Body of pancreas (tissue), 4 donors: ENCODE data around the gene CLEC19A. TPM values are rescaled to one million over a fixed set of nuclear protein-coding genes. Genes with fewer than 3 reads are reported as not detected.

ENCODE experiments used
- ATAC-seq: fragments of 150-250 bp; one replicate; pipeline ENCODE4 v1.9.1; 2016
- DNase-seq, 4 donors: peaks; one replicate each; pipeline ENCODE4 v3.0.0-alpha.2; 2019
- H3K27ac ChIP-seq, 4 donors: fragments of 200-600 bp; sonication (generic); 1 replicate in 3 of 4; 2 replicates in 1 of 4; pipeline versions ENCODE4 v1.5.1 to v1.6.1; 2016 to 2019; ENCODE audit warnings: mild to moderate bottlenecking in 1 of 4, mixed read lengths in 1 of 4, moderate library complexity in 1 of 4
- H3K27me3 ChIP-seq, 2 donors: fragments of 200-600 bp; sonication (generic); one replicate each; pipeline ENCODE4 v1.6.0; 2016; ENCODE audit warnings: mild to moderate bottlenecking in 1 of 2
- H3K36me3 ChIP-seq, 2 donors: fragments of 200-600 bp; sonication (generic); replicated peaks in 1 of 2; 2 replicates each; pipeline ENCODE4 v1.5.1; 2016; ENCODE audit warnings: low read depth in 2 of 2; ENCODE audit not compliant: insufficient read depth in 1 of 2
- H3K4me1 ChIP-seq: fragments of 200-600 bp; sonication (generic); one replicate; pipeline ENCODE4 v1.6.0; 2016
- H3K4me3 ChIP-seq, 2 donors: fragments of 200-600 bp; sonication (generic); 1 replicate in 1 of 2; 2 replicates in 1 of 2; pipeline ENCODE4 v1.5.1; 2016 to 2019
- H3K9me3 ChIP-seq, 3 donors: fragments of 200-600 bp; sonication (generic); 1 replicate in 2 of 3; 2 replicates in 1 of 3; pipeline ENCODE4 v1.5.1; 2016
- CTCF ChIP-seq, 7 experiments: fragments of 450-650 bp in 4 of 7; fragments of 200-600 bp in 3 of 7; sonication (generic) in 3 of 7; IDR thresholded peaks; one replicate each; pipeline ENCODE4 v1.5.1; 2016 to 2019; ENCODE audit warnings: antibody characterized with exemption in 7 of 7
- POLR2A ChIP-seq, 3 donors: fragments of 450-650 bp; IDR thresholded peaks; one replicate each; pipeline ENCODE4 v1.6.1; 2016; ENCODE audit warnings: antibody characterized with exemption in 3 of 3, mild to moderate bottlenecking in 2 of 3
- WGBS, 2 donors: methylation state at CpG; one replicate each; pipeline ENCODE4 v1.1.5; 2017; 5-methylcytosine and 5-hydroxymethylcytosine counted together
- intact Hi-C: fragments of 100-400 bp; cut with DNase I; formaldehyde crosslinking; loops from one replicate; pipeline ENCODE4 v1.15.1; 2023
- total RNA-seq, 2 donors: library from RNA; depleted of rRNA; stranded (reverse); fragments of >200 nt; gene quantifications; one replicate each; pipeline ENCODE4 v1.1.0, GENCODE V29; 2016

CLEC19A gene
- total RNA-seq = not detected

GRCh38 chr16:19285431-19285830, at the start of gene CLEC19A:
Gene CLEC19A, plus strand, starts transcription at chr16:19285731. Its CDS starts 121 bp downstream, at chr16:19285852.
- H3K4me3 ChIP-seq = no peak within 1 kb of the TSS
- no peaks in the 10 kb centered on the region for H3K36me3 ChIP-seq
- no peak for ATAC-seq
- peak within 1 kb of the TSS in 2 of 4 donors; percentile 12 to 34 for H3K27ac ChIP-seq
- TF ChIP-seq POLR2A (IDR thresholded peaks at IDR 0.05) = no peak
- no peak for TF ChIP-seq CTCF (IDR thresholded peaks at IDR 0.05)
- H3K27me3 ChIP-seq = no peaks in the 10 kb centered on the region
- intact Hi-C loops = no loop called here
- WGBS, 2 donors = 55 to 58% methylated on average over 2 of the region's 2 CpGs
- H3K4me1 ChIP-seq = peaks cover 5% of the 10 kb centered on the region
- no peak for DNase-seq
- H3K9me3 ChIP-seq = no peaks in the 10 kb centered on the region

GRCh38 chr16:19235886-19236285, 49.6 kb upstream of the CLEC19A start:
- ATAC-seq (no peak), DNase-seq (no peak)
- no peak overlapping the region for H3K4me3 ChIP-seq
- no peak overlapping the region for H3K27ac ChIP-seq
- no peaks in the 10 kb centered on the region for H3K36me3 ChIP-seq
- TF ChIP-seq CTCF (IDR thresholded peaks at IDR 0.05) (no peak), POLR2A (IDR thresholded peaks at IDR 0.05) (no peak)
- H3K27me3 ChIP-seq = no peaks in the 10 kb centered on the region
- no peaks in the 10 kb centered on the region for H3K4me1 ChIP-seq
- intact Hi-C loops = no loop called here
- H3K9me3 ChIP-seq = no peaks in the 10 kb centered on the region
- WGBS, 2 donors = 94 to 95% methylated on average over 4 of the region's 4 CpGs

- no peak overlapping the region for H3K4me3 ChIP-seq
- no peaks in the 10 kb centered on the region for H3K4me1 ChIP-seq
- WGBS, 2 donors = 73 to 79% methylated on average over 4 of the region's 4 CpGs
- DNase-seq (no peak), ATAC-seq (no peak)
- no peak overlapping the region for H3K27ac ChIP-seq
- TF ChIP-seq POLR2A (IDR thresholded peaks at IDR 0.05) = no peak
- no peak for TF ChIP-seq CTCF (IDR thresholded peaks at IDR 0.05)
- no peaks in the 10 kb centered on the region for H3K36me3 ChIP-seq
- no peaks in the 10 kb centered on the region for H3K27me3 ChIP-seq
- H3K9me3 ChIP-seq = no peaks in the 10 kb centered on the region
- intact Hi-C loops = no loop called here
These were observed 48.8 kb upstream of the CLEC19A start for GRCh38 chr16:19236561-19237209.

- TF ChIP-seq CTCF (IDR thresholded peaks at IDR 0.05) (no peak), POLR2A (IDR thresholded peaks at IDR 0.05) (no peak)
These were observed 47.1 kb upstream of the CLEC19A start for GRCh38 chr16:19238406-19238805.

More at GRCh38 chr16:19238406-19238805, 47.1 kb upstream of the CLEC19A start:
- Histone ChIP-seq H3K36me3 (no peaks in the 10 kb centered on the region), H3K4me1 (no peaks in the 10 kb centered on the region), H3K27ac (no peak overlapping the region), H3K27me3 (no peaks in the 10 kb centered on the region), H3K9me3 (no peaks in the 10 kb centered on the region), H3K4me3 (no peak overlapping the region)
- intact Hi-C loops = no loop called here
- no peak for DNase-seq
- WGBS, 2 donors = 80% methylated on average over 2 to 4 of the region's 4 CpGs
- no peak for ATAC-seq
